Measurements from ENCODE around the gene MUS81.

Gene MUS81

DNA sequence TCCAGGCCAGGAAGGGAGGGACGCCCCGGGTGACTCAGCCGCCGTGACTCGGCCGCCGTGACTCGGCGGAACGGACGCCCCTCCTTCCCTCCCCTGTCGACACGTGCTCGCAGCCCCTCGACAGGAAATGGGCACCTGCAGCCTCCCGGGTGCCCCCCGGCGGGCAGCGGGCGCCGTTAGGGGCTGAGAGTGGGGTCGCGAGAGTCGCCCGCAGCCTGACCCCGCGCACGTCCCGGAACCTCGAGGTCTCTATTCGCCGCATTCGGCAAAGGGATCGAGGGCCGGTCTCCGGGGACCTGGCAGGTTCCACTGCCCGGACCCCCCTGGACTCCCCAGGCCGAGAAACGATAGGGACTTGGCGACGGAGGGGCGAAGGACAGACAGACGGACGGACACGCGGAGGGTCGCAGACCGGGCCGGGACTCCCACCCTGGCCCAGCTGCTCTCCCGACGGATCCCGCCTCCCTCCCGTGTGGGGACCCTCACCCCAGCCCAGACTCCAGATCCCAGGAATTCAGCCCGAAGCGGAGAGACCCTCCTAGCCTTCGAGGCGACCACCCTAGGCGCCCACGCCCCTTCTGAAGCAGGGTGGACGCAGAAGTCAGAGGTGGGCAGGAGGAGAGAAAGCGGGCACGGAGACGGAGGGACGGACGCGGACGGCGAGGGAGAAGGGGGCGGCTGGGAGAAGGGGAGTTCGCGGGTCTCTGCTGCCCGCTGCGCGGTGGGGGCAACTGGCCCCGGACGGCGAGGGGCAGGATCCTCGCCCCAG, 39.3 kb downstream of the MUS81 start:
- DNase-seq (ENCODE audit: low read depth) = peak; percentile 79
- peak overlapping the region; percentile 96 for H3K4me3 ChIP-seq (ENCODE audit: low read length)

DNA sequence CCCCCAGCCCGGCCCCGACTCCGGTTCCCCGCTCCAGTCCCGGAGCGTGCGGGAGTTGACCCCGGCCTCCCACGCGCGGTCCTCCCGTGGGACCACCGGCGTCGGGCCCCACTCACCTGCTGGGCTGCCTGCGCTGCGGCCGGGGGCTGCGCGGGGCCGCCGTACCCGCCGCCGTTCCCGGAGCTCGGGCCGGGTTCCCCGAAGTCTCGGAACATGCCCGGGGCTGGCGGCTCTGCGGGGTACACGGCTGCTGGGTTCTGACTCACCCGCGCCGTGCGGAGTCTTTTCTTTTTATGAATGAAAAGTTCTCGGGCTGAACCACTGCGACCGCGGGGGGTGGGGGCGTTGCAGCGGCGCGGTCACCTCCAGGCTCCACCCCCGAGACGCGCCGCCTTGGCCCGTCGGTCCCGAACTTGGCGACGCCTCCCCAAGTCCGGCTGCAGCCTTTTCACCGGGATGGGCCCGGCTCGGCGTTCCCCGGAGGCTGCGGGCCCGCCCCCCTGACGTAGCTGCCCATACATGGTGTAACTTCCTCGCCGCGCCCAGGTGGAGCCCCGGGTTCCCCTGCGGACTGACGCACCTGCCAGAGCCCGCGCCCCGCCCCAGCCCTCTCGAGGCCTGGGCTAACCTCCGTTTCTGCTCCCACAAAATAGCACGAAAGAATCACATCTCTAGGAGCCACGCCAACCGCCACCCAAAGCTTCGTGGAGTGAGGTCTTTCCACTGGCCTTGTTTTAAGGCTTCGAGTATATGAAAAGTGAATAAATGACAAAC, 40.1 kb downstream of the MUS81 start, which contains the start of gene FOSL1:
Gene FOSL1, minus strand, starts transcription at position 264 of the 774 bp plus-strand sequence. Its CDS starts 49 bp downstream, at position 215.
- DNase-seq (ENCODE audit: low read depth) = peak; percentile 97

More for the DNA sequence above, 39.3 kb downstream of the MUS81 start:
- TF ChIP-seq, protein P1, sequence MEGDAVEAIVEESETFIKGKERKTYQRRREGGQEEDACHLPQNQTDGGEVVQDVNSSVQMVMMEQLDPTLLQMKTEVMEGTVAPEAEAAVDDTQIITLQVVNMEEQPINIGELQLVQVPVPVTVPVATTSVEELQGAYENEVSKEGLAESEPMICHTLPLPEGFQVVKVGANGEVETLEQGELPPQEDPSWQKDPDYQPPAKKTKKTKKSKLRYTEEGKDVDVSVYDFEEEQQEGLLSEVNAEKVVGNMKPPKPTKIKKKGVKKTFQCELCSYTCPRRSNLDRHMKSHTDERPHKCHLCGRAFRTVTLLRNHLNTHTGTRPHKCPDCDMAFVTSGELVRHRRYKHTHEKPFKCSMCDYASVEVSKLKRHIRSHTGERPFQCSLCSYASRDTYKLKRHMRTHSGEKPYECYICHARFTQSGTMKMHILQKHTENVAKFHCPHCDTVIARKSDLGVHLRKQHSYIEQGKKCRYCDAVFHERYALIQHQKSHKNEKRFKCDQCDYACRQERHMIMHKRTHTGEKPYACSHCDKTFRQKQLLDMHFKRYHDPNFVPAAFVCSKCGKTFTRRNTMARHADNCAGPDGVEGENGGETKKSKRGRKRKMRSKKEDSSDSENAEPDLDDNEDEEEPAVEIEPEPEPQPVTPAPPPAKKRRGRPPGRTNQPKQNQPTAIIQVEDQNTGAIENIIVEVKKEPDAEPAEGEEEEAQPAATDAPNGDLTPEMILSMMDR (conservative IDR thresholded peaks at IDR 0.05; ENCODE audit: low read length) = no peak

DNA sequence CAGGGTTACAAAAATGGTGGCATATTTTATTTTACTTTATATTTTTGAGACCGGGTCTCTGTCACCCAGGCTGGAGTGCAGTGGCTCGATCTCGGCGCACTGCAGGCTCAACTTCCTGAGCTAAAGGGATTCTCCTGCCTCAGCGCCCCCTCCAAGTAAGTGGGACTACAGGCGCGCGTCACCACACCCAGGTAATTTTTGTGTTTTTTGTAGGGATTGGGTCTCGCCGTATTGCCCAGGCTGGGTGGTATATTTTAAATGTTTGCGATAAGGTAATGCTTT, 40.6 kb downstream of the MUS81 start:
- TF ChIP-seq, protein P1 (conservative IDR thresholded peaks at IDR 0.05; ENCODE audit: low read length) = no peak
- peak overlapping the region; percentile 43; the same call in 1 of the 2 replicates for H3K4me3 ChIP-seq (ENCODE audit: low read length)
- no peak for DNase-seq (ENCODE audit: low read depth)

More for the DNA sequence above, 40.1 kb downstream of the MUS81 start, which contains the start of gene FOSL1:
- H3K4me3 ChIP-seq (ENCODE audit: low read length) = peak within 1 kb of the TSS; percentile 96
- TF ChIP-seq, protein P1 (conservative IDR thresholded peaks at IDR 0.05; ENCODE audit: low read length) = no peak

DNA sequence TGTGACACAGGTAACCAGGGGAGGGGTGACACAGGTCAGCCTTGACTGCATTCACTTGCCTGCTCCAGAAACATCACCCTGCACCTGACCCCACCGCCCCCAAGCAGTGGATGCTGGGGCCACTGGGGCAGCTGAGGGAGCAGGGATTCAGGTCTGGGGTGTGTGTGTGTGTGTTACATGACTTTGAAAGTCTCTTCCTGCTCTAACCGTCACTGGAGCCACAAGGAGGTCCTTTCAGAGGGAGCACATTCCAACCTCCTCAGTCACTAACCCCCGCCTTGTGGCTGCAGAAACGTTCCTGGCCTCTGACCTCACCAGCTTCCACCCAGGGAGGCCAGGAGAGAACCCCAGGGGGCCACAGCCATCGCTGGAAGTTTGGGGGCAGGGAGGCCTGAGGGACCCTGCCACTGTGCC, 42.8 kb downstream of the MUS81 start:
- H3K4me3 ChIP-seq (ENCODE audit: low read length) = peak overlapping the region; percentile 12; the same call in 1 of the 2 replicates
- DNase-seq (ENCODE audit: low read depth) = peak; percentile 93
- TF ChIP-seq, protein P1 (conservative IDR thresholded peaks at IDR 0.05; ENCODE audit: low read length) = no peak

DNA sequence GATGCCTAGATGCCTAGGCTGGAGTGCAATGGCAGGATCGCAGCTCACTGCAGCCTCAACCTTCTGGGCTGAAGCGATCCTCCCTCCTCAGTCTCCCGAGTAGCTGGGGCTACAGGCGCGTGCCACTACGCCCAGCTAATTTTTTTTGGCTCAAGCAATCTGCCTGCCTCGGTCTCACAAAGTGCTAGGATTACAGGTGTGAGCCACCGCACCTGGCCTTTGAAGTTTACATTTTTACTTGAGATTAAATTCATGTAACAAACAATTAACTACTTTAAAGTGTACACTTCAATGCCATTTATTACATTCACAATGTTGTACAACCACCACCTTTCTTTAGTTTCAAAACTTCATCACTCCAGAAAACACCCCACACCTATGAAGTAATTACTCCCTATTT, 43.5 kb downstream of the MUS81 start:
- no peak for DNase-seq (ENCODE audit: low read depth)
- H3K4me3 ChIP-seq (ENCODE audit: low read length) = no peak overlapping the region
- TF ChIP-seq, protein P1 (conservative IDR thresholded peaks at IDR 0.05; ENCODE audit: low read length) = no peak

DNA sequence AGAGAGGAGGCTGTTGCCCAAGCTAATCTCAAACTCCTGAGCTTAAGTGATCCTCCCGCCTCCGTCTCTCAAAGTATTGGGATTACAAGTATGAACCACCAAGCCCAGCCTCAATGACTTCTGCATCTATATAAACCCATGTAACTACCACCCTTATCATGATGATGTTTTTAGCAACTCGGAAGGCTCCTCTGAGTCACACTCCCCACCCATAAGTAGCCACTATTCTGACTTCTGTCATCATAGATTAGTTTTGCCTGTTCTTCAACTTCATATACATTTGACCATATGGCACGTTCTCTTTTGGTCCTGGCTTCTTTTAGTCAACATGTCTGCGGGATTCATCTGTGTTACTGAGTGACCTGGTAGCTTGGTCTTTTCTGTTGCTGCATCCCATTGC, 46.4 kb downstream of the MUS81 start:
- TF ChIP-seq, protein P1 (conservative IDR thresholded peaks at IDR 0.05; ENCODE audit: low read length) = no peak
- DNase-seq (ENCODE audit: low read depth) = no peak
- no peak overlapping the region for H3K4me3 ChIP-seq (ENCODE audit: low read length)

All from AG10803 (cell line).